GM19463 (cell line): ENCODE measurements around the gene FOXN4.

Source experiments
- ATAC-seq: cut with Tn5 transposase; IDR thresholded peaks from one replicate; pipeline ENCODE4 v1.9.1; 2021; ENCODE audit warnings: mild to moderate bottlenecking, moderate library complexity; ENCODE audit not compliant: unreplicated experiment

The FOXN4 gene

GRCh38 chr12:109305547-109305946 is 3.5 kb downstream of the FOXN4 start:
- no peak for ATAC-seq

- no peak for ATAC-seq
Measured at GRCh38 chr12:109304485-109304884, 4.6 kb downstream of the FOXN4 start.

- ATAC-seq: no peak
Measured at GRCh38 chr12:109302770-109303169, 6.3 kb downstream of the FOXN4 start.

- no peak for ATAC-seq
Measured at GRCh38 chr12:109302358-109302757, 6.7 kb downstream of the FOXN4 start.

- no peak for ATAC-seq
Measured at GRCh38 chr12:109301643-109302168, 7.4 kb downstream of the FOXN4 start.

DNA sequence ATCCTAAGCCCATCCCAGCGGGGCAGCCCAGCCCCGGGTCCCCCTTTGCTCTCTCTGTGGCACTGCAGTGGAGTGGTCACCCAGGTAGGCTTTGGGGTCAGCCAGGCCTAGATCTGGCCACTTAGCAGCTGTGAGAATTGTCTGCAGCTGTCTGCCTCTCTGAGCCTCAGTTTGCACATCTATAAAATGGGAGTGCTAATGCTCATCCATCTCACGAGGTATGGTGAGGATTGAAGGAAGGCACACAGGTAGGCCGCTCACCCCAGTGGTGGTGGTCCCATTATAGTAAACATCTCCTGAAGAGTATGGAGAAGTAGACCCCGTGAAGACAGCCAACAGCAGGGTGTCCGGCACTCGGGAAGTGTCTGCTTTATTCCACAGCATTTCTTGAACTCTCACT is 9.2 kb downstream of the FOXN4 start:
- no peak for ATAC-seq

DNA sequence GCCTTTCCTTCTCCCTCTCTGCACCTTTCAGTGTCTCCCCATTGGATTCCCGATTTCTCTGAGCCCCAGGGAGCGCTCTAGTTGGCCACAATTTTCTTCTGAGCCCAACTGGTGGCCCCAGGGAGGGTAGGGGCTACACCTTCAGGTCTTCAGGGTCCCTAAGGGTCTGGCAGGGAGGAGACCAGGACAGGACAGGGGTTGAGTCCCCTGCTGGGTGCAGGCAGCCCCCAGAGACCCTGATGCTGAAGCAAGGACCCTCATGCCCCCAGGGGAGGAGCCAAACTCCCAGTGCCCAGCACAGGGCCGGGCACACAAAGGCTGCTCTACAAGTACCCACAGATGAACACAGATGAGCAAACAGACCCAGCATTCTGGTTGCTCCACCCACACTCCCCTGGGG is 12.7 kb downstream of the FOXN4 start:
- ATAC-seq: no peak

- ATAC-seq: no peak
Measured at GRCh38 chr12:109295764-109296425, 13.2 kb downstream of the FOXN4 start.

DNA sequence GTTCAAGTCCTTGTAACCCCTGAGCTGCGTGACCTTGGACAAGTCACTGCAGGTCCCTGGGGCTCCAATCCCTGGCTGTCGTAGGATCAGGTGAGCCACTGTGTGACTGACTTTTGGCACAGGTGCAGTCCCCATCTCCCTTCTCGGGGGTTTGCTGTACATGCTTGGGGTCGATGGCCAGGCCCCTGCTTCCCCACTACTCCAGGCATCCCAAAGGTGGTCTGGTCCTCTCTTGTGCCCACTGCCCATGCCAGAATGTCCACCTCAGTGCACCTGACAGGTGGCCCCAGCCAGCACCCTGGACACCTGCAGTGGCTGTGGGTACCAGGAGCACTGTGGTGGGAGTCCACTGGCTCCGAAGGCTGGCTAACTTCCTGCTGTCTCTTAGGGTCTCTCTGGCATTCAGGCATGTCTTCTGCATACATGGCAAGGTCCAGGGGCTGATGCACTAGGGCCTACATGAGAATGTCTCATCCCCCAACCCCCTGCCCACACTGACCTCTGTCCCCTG is 14.7 kb downstream of the FOXN4 start:
- no peak for ATAC-seq

- no peak for ATAC-seq
Measured at GRCh38 chr12:109293106-109293505, 16.0 kb downstream of the FOXN4 start.

DNA sequence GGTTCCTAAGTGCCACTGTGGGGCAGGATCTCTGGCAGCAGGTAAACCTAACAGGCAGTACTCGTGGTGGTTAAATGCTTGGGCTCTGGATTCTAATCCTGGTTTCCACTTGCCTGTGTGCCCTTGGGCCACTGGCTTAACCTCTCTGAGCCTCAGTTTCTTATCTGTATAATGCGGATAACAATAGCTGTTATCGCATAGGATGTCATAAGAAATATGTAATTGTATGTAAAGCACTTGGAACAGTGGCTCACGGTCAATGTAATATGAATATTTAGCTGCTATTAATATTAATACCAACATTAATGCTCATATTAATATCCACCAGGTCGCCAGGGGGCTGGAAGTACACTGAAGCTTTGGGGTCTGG is 16.8 kb downstream of the FOXN4 start:
- no peak for ATAC-seq

DNA sequence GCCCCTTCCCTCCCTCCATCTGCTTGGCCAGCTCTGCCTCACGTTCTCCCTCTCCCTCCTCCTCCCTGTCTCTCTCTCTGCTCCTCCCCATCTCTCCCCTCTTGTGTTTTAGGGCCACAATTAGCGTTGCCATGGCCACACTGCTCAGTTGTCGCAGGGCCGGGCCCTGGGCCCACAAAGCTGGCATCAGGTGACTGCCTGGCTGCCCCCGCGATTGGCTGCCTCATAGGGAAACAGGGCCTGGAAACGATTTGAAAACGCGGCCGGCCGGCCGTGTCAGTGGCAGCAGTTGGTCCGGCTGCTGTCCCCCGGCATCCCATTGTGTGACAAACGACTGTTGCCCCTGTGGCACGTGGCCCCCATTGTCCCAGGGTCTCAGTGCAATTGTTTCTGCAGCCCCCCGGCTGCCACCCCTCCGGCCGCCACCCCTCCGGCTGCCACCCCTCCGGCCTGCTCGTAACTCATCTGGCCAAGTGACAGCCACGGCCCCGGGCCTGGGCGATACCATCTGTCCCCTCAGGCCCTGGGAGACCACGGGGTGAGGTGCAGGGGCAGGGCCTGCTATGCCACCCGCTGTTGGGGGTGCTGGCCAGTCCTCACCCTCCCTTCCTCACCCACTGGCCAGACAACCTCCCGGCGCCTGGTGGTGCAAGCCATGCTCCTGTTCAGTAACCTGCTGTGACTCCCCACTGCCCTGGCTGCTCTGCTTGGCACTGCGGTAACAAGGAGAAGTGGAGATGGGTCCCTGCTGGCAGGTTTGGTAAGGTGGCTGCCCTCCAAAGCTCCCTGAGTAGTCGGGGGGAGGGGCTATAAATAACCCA is 17.4 kb downstream of the FOXN4 start:
- ATAC-seq: no peak

DNA sequence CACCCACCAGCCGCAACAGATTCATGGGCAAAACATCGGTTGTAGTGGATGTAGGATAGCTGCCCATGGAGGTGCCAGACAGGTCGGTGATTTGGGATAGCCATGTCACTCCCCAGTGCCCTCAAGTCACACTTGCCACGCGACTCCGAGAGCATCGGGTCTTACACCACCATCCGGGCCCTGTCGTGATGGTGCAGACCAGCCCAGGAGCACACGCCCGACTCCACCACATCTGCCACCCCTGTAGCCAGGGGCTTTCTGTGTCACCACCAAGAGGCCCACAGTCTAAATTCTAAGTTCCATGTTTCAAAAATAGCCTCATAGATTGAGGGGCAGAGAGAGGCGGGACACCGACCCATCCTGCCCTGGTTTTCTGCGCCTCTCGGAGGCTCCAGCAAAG is 18.0 kb downstream of the FOXN4 start:
- no peak for ATAC-seq

DNA sequence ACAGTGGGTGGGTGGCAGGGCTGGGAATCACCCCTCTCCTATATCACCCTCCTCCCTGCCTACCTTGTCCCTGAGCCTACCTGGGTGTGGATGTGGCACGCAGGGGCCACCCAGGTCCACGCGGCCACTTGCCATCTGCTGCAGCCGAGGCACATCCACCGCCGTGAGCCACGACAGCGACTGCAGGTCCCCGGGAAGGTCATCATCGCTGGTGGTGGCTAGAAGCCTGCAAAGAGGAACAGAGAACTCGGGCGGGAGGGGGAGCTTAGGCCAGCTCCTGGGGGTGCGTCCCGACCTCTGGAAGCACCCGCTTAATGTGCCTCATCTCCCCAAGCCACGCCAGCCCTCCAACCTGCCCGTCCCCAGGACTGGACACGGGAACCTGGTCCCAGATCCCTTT is 19.0 kb downstream of the FOXN4 start:
- no peak for ATAC-seq

- ATAC-seq: no peak
Measured at GRCh38 chr12:109289551-109289950, 19.5 kb downstream of the FOXN4 start.

DNA sequence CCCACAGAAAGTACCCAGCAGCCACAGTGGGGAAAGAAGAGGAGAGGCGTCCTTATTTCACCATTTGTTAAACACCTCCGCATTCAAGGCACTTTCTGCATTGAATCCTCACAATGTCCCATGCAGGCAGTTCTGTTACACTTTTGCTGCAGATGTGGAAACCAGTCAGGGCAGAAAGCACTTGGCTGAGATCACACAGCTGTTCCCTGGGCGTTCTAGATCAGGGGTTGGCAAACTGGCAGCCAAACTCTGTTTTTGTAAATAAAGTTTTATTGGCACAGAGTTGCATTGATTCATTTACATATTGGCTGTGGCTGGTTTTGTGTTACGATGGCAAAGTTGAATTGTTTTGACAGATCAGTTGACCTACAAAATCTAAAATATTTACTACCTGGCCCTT is 20.1 kb downstream of the FOXN4 start:
- ATAC-seq: no peak

GRCh38 chr12:109288571-109288970 is 20.5 kb downstream of the FOXN4 start:
- no peak for ATAC-seq

DNA sequence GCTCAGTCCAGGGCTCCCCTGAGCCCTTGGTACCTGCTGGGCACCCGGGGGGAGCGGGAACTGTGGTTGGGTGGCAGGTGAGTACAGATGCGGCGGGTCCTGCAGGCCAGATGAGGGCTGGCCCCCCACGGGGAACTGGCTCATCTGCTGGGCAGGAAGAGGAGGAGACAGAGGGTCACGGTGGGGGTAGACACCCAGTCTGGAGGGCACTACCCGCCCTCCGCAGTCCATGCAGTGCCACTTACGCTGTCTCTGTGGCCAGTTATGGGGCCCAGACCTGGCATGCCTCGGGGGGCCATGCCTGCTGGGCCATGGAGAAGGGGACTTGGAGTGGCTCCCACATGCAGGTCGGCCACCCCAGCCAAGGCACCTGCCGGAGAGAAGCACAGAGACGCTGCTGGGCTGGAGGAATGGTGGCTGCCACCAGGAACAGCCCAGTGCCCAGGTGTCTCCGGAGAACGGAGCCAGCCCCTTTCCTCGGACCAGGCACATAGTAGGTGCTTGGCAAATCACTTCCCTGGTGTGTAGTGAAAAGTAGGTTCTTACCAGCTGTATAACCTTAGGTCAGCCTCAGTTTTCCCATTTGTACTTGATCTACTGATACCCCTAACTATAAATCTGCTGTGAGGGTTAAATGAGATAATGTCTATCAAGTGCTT is 21.1 kb downstream of the FOXN4 start:
- ATAC-seq: no peak

DNA sequence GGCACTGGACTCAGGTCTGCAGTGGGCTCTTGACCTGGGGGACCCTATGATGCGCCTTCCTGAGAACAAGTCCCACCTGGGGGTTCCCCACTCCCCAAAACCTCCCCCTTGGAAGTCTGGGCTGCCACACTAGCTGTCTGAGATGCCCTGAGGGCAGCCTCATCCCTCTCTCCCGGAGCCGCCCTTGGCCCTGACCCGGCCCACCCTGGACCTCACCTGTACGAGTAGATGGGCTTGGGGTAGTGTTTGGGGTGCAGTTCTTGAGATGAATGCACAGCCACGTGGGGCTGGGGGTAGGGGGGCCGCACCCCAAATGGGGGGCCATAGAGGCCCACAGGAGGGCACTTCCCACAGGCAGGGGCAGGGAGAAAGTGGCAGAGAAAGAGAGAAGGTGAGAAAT is 21.9 kb downstream of the FOXN4 start:
- no peak for ATAC-seq

DNA sequence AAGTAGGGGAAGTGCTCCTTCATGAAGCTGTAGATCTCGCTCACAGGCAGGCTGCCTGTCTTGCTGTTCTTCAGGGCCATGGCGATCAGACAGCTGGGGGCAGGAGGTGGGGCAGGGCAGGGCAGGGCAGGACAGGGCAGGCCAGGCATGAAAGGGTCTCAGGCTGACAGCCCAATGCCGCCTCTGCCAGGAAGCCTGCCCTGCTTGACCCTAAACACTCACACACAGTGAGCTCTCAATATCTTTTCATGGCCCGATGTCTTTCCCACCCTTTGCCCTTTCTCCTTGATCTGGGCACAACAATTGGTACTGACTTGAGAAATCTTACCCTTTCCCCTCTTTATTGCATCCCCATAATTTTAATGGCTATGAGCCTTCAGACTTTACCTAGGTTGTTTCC is 22.4 kb downstream of the FOXN4 start:
- no peak for ATAC-seq

GRCh38 chr12:109286252-109286651 is 22.8 kb downstream of the FOXN4 start:
- ATAC-seq: no peak

DNA sequence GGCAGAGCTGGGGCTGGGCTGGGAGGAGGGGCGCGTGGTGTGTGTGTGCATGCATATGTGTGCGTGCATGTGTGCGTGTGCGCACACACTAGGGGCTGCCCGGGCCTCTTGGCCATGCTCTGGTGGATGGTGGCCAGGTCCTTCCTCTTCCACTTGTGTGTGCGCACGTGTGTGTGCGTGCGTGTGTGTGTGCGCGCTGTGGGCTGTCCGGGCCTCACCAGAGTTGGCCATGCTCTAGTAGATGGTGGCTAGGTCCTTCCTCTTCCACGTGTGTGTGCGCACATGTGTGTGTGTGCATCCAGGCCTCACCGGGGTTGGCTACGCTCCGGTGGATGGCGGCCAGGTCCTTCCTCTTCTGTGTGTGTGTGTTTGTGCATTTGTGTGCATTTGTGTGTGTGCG is 24.7 kb downstream of the FOXN4 start:
- ATAC-seq: no peak
